Effector CD4-positive, alpha-beta T cell (primary cell): Measurements from ENCODE around the gene VWA5B2. TPM values are rescaled to one million over a fixed set of nuclear protein-coding genes. Genes with fewer than 3 reads are reported as not detected.
A peak's percentile ranks its signal among the peaks of the same experiment; 100 is the strongest.

ENCODE experiments used
- DNase-seq: peaks from one replicate; pipeline ENCODE4 v3.0.0-alpha.2; 2020
- total RNA-seq: gene quantifications from one replicate; lab custom pipeline; 2026; lab: John Stamatoyannopoulos, UW

VWA5B2 gene
- not detected for total RNA-seq

- DNase-seq, result peak; percentile 62
Measured at GRCh38 chr3:184229394-184230080, at the start of gene VWA5B2. TSS of gene VWA5B2 (plus strand) at chr3:184229585. CDS start at chr3:184230529, 944 bp downstream.

- DNase-seq, result no peak
Measured at GRCh38 chr3:184180165-184180564, 49.2 kb upstream of the VWA5B2 start.

GRCh38 chr3:184181596-184181995, 47.8 kb upstream of the VWA5B2 start:
- DNase-seq, result no peak

- DNase-seq, result no peak
Measured at GRCh38 chr3:184183679-184184078, 45.7 kb upstream of the VWA5B2 start.

- DNase-seq, result no peak
Measured at GRCh38 chr3:184184546-184185230, 44.7 kb upstream of the VWA5B2 start.

GRCh38 chr3:184185461-184186183, 43.8 kb upstream of the VWA5B2 start:
- peak; percentile 99 for DNase-seq

- DNase-seq, result no peak
Measured at GRCh38 chr3:184186184-184186901, 43.0 kb upstream of the VWA5B2 start, which contains the start of gene ABCF3. TSS of gene ABCF3 (plus strand) at chr3:184186199. CDS start at chr3:184186208, 9 bp downstream.

- no peak for DNase-seq
Measured at GRCh38 chr3:184186902-184187207, 42.5 kb upstream of the VWA5B2 start.

GRCh38 chr3:184188080-184188479, 41.3 kb upstream of the VWA5B2 start:
- DNase-seq, result no peak

GRCh38 chr3:184189421-184189820, 40.0 kb upstream of the VWA5B2 start:
- no peak for DNase-seq

GRCh38 chr3:184192889-184193288, 36.5 kb upstream of the VWA5B2 start:
- DNase-seq, result no peak

GRCh38 chr3:184193991-184194539, 35.3 kb upstream of the VWA5B2 start:
- no peak for DNase-seq

- no peak for DNase-seq
Measured at GRCh38 chr3:184196536-184196935, 32.8 kb upstream of the VWA5B2 start.

GRCh38 chr3:184198509-184198908, 30.9 kb upstream of the VWA5B2 start:
- DNase-seq, result no peak

- no peak for DNase-seq
Measured at GRCh38 chr3:184200825-184201224, 28.6 kb upstream of the VWA5B2 start.

- no peak for DNase-seq
Measured at GRCh38 chr3:184203526-184203925, 25.9 kb upstream of the VWA5B2 start.

GRCh38 chr3:184209146-184209923, 20.1 kb upstream of the VWA5B2 start:
- no peak for DNase-seq

- no peak for DNase-seq
Measured at GRCh38 chr3:184211297-184211696, 18.1 kb upstream of the VWA5B2 start.

- no peak for DNase-seq
Measured at GRCh38 chr3:184211718-184212117, 17.7 kb upstream of the VWA5B2 start.

GRCh38 chr3:184218814-184219213, 10.6 kb upstream of the VWA5B2 start:
- no peak for DNase-seq

- DNase-seq, result no peak
Measured at GRCh38 chr3:184222521-184222920, 6.9 kb upstream of the VWA5B2 start.

- DNase-seq, result no peak
Measured at GRCh38 chr3:184223946-184224345, 5.4 kb upstream of the VWA5B2 start.
